ENCODE data around the gene SLC35C1.

DNA sequence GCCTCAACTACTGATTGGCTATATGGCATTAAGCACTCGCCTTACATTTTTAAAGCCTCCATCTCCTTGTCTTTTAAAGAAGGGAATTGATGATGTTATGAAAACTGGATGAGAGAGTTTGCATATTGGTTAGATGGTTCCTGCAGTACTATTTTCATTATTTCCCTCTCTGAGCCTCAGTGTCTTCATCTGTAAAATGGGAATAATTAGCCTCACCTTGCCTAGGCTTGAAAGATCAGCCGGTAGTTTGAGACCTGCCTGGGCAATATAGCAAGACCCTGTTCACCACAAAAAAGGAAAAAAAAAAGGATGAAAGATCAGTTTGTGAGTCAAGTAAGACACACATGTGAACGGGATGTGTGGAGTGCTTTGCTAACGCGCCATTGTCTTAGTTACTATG is 35.0 kb upstream of the SLC35C1 start:
- TF ChIP-seq, protein P1, sequence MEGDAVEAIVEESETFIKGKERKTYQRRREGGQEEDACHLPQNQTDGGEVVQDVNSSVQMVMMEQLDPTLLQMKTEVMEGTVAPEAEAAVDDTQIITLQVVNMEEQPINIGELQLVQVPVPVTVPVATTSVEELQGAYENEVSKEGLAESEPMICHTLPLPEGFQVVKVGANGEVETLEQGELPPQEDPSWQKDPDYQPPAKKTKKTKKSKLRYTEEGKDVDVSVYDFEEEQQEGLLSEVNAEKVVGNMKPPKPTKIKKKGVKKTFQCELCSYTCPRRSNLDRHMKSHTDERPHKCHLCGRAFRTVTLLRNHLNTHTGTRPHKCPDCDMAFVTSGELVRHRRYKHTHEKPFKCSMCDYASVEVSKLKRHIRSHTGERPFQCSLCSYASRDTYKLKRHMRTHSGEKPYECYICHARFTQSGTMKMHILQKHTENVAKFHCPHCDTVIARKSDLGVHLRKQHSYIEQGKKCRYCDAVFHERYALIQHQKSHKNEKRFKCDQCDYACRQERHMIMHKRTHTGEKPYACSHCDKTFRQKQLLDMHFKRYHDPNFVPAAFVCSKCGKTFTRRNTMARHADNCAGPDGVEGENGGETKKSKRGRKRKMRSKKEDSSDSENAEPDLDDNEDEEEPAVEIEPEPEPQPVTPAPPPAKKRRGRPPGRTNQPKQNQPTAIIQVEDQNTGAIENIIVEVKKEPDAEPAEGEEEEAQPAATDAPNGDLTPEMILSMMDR (IDR thresholded peaks at IDR 0.05) = no peak
- no peak for TF ChIP-seq POLR2A (IDR thresholded peaks at IDR 0.05)
